GM12892 (cell line): ENCODE data around the gene MANSC4.

Experiments used
- POLR2A ChIP-seq: IDR thresholded peaks from 2 replicates; pipeline ENCODE4 v1.6.1; 2011; ENCODE audit warnings: low read depth, low read length, control low read depth
- POLR2AphosphoS5 ChIP-seq: IDR thresholded peaks from 2 replicates; pipeline ENCODE4 v1.6.1; 2011; ENCODE audit warnings: low read depth, low read length, control low read depth
- TAF1 ChIP-seq: IDR thresholded peaks from 2 replicates; pipeline ENCODE4 v1.6.1; 2011; ENCODE audit warnings: low read depth, mild to moderate bottlenecking, control low read depth, low read length, borderline replicate concordance

DNA sequence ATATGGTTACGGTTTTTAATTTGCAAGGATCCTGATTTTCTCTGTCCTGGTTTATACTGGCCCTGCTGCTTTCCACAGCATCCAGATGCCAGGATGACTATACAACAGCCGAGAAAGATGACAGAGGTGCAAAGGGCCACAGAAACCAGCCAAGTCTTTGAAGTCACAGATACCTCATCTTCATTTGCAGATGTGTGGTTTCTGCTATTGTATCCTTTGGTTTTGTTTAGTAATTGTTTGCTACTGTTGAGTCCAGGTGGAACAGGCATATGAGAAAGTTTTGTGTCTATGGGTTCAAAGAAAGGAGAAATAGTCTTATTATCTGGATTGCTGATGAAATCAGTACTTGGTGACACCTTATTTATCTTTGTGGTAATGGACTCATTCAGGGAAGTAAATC, 17.3 kb downstream of the MANSC4 start:
- TF ChIP-seq POLR2A (no peak), POLR2AphosphoS5 (no peak), TAF1 (no peak)
